ENCODE data around the gene LYST.

Gene LYST

GRCh38 chr1:235860829-235861228 lies 5.9 kb downstream of the LYST start:
- Histone ChIP-seq H3K27me3 (ENCODE audit: insufficient read depth, poor library complexity, severe bottlenecking) (no peaks in the 10 kb centered on the region), H3K27ac (replicated peaks) (peak overlapping the region; percentile 98), H3K4me3 (replicated peaks; ENCODE audit: insufficient read depth, low read length) (no peak overlapping the region)
- no peak for DNase-seq (ENCODE audit: low read depth in 1 of 2, low spot score in 1 of 2)
- no peak for TF ChIP-seq CTCF (IDR thresholded peaks at IDR 0.05; ENCODE audit: insufficient read depth, low read length)
- TF ChIP-seq POLR2AphosphoS5 (IDR thresholded peaks at IDR 0.05; ENCODE audit: low read depth): no peak

GRCh38 chr1:235859789-235860188 lies 6.9 kb downstream of the LYST start:
- TF ChIP-seq POLR2AphosphoS5 (IDR thresholded peaks at IDR 0.05; ENCODE audit: low read depth): no peak
- TF ChIP-seq SPI1 (IDR thresholded peaks at IDR 0.05; ENCODE audit: borderline replicate concordance, low read depth): no peak
- TF ChIP-seq REST (IDR thresholded peaks at IDR 0.05; ENCODE audit: insufficient replicate concordance, low read depth): no peak
- no peak for TF ChIP-seq CTCF (IDR thresholded peaks at IDR 0.05; ENCODE audit: insufficient read depth, low read length)
- no peak overlapping the region for H3K4me3 ChIP-seq (replicated peaks; ENCODE audit: insufficient read depth, low read length)
- no peaks in the 10 kb centered on the region for H3K27me3 ChIP-seq (ENCODE audit: insufficient read depth, poor library complexity, severe bottlenecking)
- DNase-seq (ENCODE audit: low read depth in 1 of 2, low spot score in 1 of 2): no peak
- peak overlapping the region; percentile 98 for H3K27ac ChIP-seq (replicated peaks)

GRCh38 chr1:235858766-235859165 lies 7.9 kb downstream of the LYST start:
- no peak overlapping the region for H3K27ac ChIP-seq (replicated peaks)
- DNase-seq (ENCODE audit: low read depth in 1 of 2, low spot score in 1 of 2): no peak
- TF ChIP-seq CTCF (IDR thresholded peaks at IDR 0.05; ENCODE audit: insufficient read depth, low read length) (no peak), POLR2AphosphoS5 (IDR thresholded peaks at IDR 0.05; ENCODE audit: low read depth) (no peak), SPI1 (IDR thresholded peaks at IDR 0.05; ENCODE audit: borderline replicate concordance, low read depth) (no peak)
- no peaks in the 10 kb centered on the region for H3K27me3 ChIP-seq (ENCODE audit: insufficient read depth, poor library complexity, severe bottlenecking)
- no peak overlapping the region for H3K4me3 ChIP-seq (replicated peaks; ENCODE audit: insufficient read depth, low read length)

GRCh38 chr1:235857756-235858155 lies 8.9 kb downstream of the LYST start:
- no peak for DNase-seq (ENCODE audit: low read depth in 1 of 2, low spot score in 1 of 2)
- no peak for TF ChIP-seq GABPA (IDR thresholded peaks at IDR 0.05; ENCODE audit: low read depth)
- TF ChIP-seq CTCF (IDR thresholded peaks at IDR 0.05; ENCODE audit: insufficient read depth, low read length): no peak
- no peak for TF ChIP-seq SPI1 (IDR thresholded peaks at IDR 0.05; ENCODE audit: borderline replicate concordance, low read depth)
- no peak for TF ChIP-seq REST (IDR thresholded peaks at IDR 0.05; ENCODE audit: insufficient replicate concordance, low read depth)
- no peak; the same call in 1 of the 2 replicates for TF ChIP-seq POLR2AphosphoS5 (IDR thresholded peaks at IDR 0.05; ENCODE audit: low read depth)
- no peaks in the 10 kb centered on the region for H3K27me3 ChIP-seq (ENCODE audit: insufficient read depth, poor library complexity, severe bottlenecking)
- no peak overlapping the region for H3K27ac ChIP-seq (replicated peaks)
- H3K4me3 ChIP-seq (replicated peaks; ENCODE audit: insufficient read depth, low read length): no peak overlapping the region
